HG02981 (cell line): ENCODE results near the gene NPPC.

Source experiments
- ATAC-seq: cut with Tn5 transposase; IDR thresholded peaks from one replicate; pipeline ENCODE4 v1.9.1; 2021; ENCODE audit warnings: mild to moderate bottlenecking, moderate library complexity; ENCODE audit not compliant: unreplicated experiment

Gene NPPC

DNA sequence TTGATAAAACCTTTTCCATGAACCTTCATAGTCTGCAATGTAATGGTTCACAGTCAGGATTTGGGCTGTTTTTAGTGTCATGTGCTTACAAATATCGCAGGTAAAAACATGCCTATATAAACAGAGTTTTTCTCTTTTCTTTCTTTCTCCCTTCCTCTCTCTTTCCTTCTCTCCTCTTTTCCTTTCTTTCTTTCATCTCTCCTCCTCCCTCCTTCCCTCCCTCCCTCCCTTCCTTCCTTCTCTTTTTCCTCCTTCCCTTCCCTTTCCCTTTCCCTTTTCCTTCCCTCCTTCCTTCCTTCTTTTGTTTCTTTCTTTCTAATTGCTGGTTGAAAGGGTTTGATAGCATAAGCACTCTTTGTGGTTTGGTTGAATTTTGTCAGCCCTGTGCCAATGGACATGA is 9.6 kb upstream of the NPPC start:
- no peak for ATAC-seq

DNA sequence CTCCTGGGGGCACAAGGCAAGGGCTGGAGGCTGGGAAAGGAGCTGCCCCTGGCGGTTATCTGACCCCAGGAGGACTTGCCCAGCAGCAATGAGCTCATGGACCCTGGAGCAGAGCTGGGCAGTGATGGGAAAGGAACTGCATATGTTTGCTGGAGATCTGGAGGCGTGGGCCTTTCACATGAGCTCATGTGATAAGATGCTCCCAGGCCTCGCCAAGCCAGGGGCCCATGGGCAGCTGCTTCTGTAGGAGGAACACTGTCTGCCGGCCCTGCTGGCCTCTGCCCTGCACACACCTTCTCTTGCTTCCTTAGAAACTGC is 9.0 kb upstream of the NPPC start:
- no peak for ATAC-seq

DNA sequence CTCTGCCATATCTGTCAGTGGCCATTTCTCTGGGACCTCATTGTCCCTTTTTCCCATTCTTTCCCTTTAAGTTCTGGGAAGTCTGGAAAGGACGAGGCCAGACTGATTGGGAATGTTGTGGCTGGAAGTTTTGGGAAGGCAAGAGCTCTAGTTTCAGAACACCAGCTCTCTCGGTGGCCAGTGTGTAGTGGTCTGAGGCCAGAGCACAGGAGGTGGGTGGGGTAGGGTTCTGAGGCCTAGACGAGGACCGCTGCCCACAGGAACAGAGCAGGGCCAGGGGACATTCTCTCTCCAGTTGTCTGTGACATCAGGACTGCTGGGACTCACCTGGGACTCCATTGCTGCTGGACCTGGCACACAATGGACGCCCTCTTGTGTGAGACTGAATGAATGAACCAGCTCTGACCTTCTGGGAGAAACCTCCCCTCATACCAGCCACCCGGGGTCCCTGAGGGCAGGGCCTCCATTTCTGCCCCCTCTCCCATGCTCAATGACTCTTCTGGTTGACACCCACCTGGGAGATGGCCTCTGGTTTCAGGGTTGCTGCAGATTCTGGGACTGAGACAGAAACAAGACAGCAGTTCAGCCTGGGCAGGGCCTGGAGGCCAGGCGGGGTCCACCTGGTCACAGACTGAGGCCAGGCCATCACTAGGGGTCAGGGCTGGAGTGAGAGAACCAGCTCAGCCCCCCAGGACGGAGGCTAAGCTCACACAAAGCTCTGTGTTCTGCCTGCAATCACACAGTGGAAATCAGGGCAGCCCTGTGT is 8.4 kb upstream of the NPPC start:
- no peak for ATAC-seq

DNA sequence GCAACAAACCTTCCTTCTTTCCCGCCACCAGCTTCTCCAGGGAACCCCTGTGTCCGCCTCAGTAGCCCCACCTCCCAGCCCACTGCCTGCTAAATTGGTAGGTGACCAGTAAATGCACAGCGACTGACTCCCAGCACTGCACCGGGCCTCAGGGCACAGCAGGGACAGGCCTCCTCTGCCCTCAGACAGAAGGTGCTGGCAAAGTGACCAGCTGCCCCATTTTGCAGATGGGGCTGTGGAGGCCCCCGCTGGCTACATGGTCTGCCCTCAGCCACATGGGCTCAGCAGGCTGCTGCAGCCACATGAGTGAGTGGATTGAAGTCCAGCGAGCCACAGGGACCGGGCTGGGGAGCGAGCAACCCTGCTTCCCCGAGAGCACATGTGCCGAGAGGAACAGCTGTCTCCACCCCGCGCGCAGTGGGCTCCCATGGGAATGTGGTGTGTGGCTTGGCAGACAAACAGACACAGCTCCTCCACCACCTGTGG is 7.8 kb upstream of the NPPC start:
- ATAC-seq, result no peak

DNA sequence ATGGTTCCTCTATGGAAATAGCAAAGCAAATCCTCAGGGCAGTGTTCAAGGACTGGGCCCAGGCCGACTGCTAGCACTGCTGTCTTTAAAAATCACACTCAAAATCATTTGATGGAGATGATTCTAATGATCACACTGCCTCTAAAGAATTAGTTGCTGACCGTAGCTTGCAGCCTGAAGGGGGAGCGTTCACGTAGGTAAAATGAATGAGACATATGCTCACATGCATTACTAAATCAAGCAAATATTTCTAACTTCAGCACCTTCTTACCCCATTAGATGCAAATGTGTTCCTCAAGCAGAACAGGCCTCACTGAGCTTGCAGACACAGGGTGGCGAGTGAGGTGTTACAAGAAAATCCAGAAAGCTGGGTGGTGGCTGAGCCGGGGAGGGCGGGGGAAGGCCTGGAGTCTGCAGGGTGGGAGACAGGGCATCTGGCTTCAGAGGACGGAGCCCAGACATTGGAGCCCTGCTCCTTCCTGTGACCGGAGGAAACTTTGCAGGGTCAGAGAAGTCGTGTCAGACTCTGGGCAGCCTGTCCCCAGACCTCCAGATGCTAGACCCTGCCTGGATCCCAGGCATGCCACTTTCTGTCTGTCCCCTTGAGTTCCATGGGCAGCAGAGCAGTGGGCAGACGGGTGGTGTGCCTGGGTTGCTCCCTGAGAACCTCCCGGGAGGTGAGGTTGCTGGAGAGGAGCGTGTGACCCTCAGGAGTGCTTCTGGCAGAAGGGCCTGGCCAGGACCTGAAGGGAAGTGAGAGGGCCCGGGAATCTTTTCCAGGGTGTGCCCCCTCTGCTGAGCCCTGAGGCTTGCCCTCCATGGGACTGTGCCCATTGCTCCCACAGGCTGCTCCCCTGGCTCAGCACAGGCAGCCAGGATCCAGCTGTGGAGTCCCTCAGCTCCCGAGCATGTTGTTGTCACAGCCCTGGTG is 7.1 kb upstream of the NPPC start:
- no peak for ATAC-seq

DNA sequence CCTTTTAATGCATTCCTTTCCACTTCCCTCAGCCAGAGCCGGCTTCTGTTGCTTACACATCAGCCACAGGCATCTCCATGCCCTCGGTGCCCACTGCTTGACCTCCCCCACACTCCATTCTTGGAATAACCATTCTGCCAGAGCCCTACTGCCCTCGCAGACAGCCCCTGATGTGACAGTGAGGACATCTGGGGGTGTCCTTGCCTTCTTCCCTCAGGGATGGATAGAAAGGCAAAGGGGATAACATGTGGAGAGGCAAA is 6.4 kb upstream of the NPPC start:
- ATAC-seq, result no peak

DNA sequence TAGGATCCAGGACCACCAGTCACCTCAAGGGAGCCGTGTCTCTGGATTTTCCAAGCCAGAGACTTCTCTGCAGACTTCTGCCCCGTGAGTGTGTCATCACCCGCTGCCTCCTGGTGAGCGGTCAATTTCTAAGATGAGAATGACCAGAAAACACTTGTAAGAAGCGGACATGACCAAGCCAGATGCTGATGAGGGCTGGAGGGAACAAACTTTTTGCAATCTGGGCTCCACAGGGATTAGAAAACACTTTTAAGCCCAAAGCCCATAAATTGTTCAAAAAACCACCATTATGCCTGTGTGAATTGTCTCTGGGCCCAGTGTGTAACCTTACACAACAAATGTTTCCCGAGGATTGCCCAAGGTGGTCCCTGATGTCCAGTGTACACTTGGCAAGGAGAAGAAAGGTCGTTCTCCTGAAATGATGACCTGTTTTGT is 5.3 kb upstream of the NPPC start:
- ATAC-seq, result no peak

DNA sequence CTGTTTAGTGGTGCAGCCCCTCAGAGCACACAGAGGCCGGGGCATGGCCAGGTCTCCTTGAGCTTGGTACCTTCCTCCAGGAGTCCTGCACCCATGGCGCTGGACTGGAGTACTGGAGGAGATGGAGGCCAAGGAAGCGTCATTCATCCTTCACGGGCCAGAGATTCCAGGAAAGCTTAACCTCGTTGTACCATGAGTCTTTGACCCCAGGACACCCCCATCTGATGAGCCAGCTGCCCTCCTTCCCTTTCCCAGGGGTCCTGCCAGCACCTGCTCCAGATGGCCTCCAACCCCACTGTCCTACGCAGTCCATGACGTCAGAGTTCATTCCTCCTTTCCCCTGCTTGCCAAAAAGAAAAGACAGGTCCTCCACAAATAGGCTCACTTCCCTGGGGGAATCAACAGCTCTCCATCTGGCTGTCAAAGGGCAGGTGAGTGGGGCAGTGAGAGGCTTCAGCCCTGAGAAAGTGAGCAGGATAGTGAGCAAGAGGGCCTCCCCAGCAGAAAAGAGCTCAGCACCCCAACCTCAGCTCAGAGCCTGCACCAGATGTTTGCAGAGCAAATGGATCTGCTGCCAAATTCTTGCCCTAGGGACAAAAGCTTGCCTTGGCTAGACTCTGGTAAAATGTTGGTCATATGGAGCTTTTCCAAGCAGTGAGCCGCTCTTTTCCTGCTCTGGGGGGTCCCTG is 4.5 kb upstream of the NPPC start:
- no peak for ATAC-seq

DNA sequence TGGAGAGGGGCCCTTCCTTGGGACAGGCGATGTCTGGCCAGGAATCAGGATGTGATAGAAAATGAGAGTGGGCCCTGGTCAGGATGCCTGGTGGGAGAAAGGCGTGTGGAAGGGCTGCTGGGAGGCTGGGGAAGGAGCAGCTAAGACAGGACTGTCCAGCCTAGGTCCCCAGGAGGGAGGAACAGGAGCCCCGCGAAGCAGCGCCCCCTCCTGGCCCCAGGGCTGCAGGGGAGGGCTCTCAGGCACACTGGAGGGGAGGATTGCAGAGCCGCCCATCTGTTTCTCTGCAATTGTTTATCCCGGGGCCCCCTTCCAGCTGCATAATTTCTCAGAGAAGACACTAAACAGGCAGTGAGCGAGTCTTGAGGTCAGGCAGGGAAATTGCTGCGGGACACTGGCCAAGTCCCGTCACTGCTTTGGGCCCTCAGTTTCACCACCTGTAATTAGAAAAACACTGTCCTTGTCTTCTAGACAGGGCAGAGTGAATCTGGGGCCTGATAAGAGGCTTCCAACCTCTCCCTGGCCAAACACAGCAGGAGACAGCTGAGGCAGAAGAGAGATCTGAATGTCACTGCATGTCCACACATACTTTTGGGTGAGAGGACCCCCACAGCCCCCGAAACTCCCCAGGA is 3.9 kb upstream of the NPPC start:
- no peak for ATAC-seq

DNA sequence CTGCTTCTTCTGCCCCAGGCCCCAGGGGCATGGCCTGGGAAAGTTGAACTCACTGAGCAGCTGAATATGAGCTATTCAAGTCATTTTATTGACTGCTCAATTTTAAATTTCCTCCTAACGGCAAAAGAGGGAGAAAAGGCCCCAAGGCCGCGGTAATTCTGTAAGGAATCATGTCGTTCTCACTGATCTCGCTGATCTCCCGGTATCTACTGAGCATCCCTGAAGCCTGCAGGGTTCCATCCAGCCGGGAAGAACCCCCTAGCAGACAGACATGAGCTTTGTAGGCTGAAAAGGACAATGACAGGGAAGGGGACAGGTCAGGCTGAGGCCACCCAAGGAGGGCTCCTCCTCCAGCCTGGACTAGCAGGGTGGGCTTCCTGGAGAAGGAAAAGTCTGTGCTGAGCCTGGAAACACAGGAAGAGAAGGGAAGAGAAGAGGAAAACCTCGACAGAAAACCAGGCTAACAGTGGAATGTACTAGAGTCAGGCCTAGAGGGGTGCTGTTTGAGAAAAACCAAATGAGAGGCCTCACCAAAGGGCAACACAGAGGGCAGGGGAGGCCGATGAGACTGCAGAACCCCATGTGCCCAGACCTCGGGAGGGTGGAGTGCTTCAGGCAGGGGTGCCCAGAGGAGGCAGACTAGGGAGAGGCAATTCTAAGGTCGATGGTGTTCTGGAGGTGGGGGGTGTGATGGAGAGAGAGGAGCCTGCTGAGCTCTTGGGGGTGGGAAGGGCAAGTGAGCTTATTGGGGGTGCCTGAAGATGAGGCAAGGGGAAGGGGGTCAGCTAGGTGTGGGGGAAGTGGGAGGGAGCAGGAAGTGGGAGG is 2.9 kb upstream of the NPPC start:
- no peak for ATAC-seq

DNA sequence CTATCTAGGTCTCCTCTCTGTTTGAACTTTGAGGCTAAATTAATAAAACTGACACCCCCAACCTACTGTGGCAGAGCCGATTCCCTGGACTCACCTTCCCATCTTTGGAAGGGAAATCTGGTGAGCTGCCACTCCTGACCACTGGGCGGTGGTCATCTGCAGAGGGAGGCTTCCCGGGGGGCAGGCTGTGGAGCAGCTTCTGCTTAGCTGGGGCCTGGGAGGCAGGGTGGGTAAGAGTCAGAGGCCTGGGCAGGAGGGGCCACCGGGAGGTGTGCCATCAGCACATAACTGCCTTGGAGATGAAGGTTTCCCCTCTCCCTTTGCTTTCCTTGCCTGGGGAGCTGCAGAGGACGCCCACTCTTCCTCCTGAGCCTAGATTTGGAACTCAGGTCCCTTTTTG is 2.3 kb upstream of the NPPC start:
- ATAC-seq, result no peak

DNA sequence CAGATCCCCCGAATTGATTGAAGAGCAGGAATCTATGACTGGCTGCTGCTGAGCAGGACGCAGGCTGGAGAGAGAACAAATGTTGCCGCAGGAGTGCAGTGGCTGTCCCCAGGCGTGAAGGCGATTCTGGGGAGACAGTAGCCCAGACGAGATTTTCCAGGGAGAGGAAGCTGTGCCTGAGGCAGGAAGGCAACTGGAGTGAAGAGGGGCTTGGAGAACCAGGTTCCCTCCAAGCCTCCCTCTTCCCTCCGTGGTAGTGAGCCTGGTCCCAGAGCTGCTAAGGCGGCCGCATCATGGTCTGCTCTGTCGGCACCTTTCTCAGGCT is 1.3 kb upstream of the NPPC start:
- no peak for ATAC-seq

DNA sequence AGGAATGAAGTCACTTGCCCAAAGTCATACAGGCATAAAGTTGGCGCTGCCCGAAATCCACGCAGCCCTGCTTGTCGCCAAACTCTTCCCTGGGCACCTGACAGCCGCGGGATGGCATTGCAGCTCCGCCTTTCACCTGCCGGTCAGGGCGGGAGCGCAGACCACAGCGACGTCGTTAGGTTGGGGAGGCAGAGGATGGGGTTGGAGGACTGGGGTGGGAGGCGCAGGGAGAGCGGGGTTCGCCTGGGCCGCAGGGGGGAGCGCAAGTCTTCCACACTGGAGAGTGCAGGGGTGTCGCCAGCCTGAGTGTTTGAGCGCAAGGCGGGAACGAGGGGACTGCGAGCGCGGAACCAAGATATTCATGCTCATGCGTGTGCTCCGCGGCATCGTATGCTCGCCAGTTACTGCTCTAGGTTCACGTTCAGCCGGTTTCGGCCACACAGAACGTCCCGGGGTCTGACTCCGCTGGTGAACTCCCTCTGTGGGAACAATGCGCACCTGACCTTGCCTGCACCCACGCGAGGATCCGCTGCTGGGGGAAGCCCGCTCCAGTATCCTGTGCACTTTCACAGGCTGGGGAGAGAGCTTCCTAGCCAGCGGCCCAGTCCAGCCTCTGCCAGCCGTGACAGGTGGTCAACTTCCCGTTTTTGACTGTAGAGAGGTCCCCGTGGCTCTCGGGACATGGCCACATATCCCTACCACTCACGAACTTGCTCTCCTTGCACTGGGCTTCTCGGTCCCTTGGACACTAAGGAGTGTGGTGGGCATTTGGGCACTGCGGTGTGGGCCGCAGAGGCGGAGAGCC is 767 bp upstream of the NPPC start:
- ATAC-seq, result no peak

DNA sequence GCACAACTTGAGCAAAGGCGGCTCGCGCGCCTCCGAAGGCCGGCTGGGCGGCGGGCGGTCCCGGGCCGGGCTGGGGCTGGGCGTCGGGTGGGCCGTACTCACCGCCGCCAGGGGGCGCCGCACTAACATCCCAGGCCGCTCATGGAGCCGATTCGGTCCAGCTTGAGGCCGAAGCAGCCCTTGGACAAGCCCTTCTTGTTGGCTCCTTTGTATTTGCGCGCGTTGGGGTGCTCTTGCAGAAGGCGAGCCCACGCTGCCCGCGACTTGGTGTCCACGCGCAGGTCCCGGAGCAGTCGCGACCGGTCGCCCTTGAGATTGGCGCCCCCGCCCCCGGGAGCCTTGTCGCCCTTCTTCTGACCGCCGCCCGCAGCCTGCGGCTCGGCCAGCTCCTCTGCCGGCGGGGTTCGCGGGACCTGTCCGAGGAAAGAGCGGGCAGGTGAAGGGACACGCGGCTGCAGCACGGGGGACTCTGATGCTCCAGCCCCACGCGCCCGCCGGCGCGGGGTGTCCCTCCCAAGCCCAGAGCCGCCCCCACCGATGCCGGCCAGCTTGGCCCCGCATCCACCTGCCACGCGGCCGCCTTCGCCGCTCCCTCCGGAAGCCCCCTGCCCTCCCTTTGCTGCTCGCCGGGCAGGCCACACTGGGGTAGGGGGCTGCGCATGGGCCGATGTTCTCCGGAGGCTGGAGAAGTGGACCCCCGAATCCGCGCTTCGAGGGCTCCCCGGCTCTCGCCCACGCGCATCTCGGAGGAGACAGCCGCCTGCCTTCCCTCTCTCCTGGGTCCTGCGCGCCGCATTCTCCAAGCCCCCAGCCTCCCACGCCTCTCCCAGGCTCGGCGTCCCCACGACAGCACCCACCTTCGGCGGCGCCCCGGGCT is 655 bp downstream of the NPPC start:
- ATAC-seq, result peak; percentile 44

DNA sequence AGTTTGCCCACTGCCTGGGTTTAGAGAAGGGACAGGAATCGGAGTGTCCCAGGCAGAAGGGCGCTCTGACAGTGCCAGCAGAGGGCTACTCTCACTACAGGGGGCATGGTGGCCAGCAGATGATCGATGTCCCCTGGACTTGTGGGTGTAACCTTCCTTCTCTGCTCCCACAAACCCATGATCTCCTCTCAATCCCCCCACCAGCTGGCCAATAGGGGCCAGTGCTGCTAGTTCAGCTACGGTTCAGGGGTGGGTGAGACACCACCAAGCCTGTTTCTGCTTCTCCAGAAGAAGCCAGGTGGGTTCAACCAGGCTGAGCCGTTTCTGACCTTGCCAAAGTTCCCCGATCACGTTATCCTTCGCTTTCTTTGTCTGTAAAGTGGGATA is 1.3 kb downstream of the NPPC start:
- no peak for ATAC-seq

DNA sequence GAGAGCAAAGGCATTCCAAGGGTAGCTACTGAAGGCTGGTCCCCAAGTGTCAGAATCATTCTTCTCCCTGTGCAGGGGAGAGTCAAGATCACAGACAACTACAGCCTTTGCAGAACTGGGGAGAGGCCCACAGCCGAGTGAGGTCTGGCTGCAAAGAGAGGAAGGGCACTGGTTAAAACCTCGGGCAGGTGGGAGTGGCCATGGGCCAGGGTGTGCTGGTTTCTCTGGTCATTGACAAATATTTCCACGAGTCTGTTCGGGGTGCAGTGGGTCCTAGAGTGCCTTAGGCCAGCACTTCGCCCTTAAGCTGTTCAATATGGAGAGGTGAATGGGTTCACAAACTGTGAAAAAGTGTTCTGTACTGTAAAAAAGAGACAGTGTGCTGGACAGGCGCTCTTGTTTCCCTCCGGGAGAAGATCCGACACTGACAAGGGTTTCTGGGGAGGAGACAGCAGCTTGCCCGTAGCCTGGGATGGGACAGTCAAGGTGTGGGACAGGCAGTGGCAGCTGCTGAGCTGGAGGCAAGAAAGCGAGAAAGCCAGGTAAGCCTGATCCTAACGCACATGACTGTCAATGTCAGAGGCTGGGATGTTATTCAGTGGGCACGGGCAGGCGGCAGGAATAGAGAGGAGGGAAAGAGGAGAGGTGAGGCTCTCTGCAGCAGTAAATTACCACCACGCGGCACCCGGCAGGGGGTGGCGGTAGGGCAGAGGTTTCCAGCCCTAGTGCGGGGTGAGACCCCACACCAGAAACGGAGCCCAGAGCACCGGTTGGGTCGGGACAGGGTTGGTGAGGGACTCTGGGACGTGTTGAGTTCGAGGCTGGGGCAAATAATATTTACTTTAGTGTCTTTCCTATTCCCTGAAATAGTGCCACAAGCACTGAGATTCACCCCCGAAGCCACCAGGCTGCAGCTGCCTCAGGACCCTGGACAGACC is 2.0 kb downstream of the NPPC start:
- ATAC-seq, result no peak

DNA sequence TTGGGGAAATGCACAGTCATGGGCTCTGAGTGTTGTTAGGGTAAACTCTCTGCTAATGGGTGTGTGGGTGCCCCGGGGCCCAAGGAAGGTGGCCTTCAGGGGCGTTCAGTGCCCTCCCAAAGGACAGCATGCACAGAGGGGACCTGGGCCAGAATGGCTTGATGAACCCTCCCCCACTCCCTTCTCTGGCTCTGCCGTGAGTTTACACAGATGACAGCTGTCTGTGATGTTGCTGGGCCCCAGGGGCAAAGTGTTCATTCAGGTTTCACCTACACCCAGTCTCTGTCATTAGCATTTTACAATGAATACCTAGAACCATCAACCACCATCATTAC is 3.2 kb downstream of the NPPC start:
- no peak for ATAC-seq
